Brain microvascular endothelial cell (primary cell): ENCODE measurements around the gene MOV10.
"Not testable (repeated sequence)": the region's sequence is repeated elsewhere in the genome, so short reads cannot be mapped to it uniquely, and the experiment has no call there.

Source experiments
- DNase-seq: peaks from one replicate; pipeline ENCODE4 v3.0.0-alpha.2; 2020
- H3K27ac ChIP-seq: fragments of 250-450 bp; sonication (Bioruptor Pico); 2 replicates; pipeline ENCODE4 v1.5.1; 2020; ENCODE audit warnings: mild to moderate bottlenecking, moderate library complexity
- H3K27me3 ChIP-seq: fragments of 250-450 bp; sonication (Bioruptor Pico); replicated peaks from 2 replicates; pipeline ENCODE4 v1.5.1; 2020; ENCODE audit warnings: mild to moderate bottlenecking
- H3K36me3 ChIP-seq: fragments of 250-450 bp; sonication (Bioruptor Pico); replicated peaks from 2 replicates; pipeline ENCODE4 v1.5.1; 2020; ENCODE audit warnings: mild to moderate bottlenecking
- H3K4me3 ChIP-seq: 2 replicates; pipeline ENCODE4 v1.5.1; 2011; ENCODE audit warnings: low read depth, mild to moderate bottlenecking, control low read depth, low read length, moderate library complexity
- CTCF ChIP-seq: IDR thresholded peaks from 2 replicates; pipeline ENCODE4 v1.5.1; 2011; ENCODE audit warnings: low read depth, mild to moderate bottlenecking, moderate library complexity, low read length, control low read depth, inconsistent platforms; ENCODE audit errors: missing control alignments
- in situ Hi-C: cut with HindIII; loops from 2 replicates; pipeline ENCODE4 v1.10.0; 2017; ENCODE audit warnings: low sequenced_read_pairs, low pct_ligation_motif_present

Gene MOV10

GRCh38 chr1:112717263-112717873 lies 42.9 kb downstream of the MOV10 start:
- no peak for DNase-seq
- Histone ChIP-seq H3K36me3 (no peaks in the 10 kb centered on the region), H3K27ac (no peak overlapping the region), H3K27me3 (no peaks in the 10 kb centered on the region), H3K4me3 (no peak overlapping the region)
- no peak for TF ChIP-seq CTCF
- in situ Hi-C loops: no loop called here

DNA sequence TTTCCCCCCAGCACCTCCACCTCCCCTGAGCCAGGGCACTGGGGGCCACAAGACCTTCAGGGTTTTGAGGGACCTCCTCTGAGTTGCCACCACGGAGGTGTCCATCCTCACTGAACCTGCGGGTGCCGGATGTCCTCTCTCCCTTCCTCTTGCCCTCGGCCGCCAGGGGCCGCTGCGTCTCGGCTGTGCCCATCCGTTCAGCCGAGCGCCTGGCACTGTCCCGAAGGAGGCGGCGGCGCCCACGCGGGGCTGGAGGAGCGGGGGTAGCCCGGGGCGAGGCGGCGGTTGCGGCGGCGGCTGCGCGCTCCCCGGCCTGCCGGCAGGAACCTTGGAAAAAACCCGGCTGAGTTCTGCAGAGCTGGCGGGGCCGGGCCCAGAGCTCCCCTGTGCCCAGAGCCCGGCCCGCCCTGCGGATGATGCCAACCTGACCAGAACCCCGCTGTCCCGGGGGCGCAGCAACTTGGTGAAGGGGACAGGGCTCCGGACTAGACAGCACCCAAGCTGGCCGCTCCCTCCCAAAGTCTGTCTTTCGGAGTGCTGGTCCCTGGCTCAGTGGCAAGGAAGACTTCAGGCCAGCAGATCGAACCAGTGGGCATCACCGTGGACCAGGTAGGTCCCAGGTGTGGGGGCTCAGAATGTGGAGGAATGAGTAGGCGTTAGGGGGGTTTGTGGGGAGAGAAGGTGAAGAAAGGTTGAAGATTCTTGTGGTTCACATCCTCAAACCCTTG lies 44.4 kb downstream of the MOV10 start:
- TF ChIP-seq CTCF: peak; percentile 87
- in situ Hi-C loops: no loop called here
- Histone ChIP-seq H3K4me3 (peak overlapping the region; percentile 9), H3K27me3 (no peaks in the 10 kb centered on the region), H3K36me3 (no peaks in the 10 kb centered on the region), H3K27ac (no peak overlapping the region)
- peak; percentile 48 for DNase-seq

GRCh38 chr1:112719706-112720105 lies 45.2 kb downstream of the MOV10 start:
- H3K36me3 ChIP-seq: no peaks in the 10 kb centered on the region
- no peak for DNase-seq
- TF ChIP-seq CTCF: no peak
- in situ Hi-C loops: no loop called here
- H3K4me3 ChIP-seq: no peak overlapping the region
- no peaks in the 10 kb centered on the region for H3K27me3 ChIP-seq
- H3K27ac ChIP-seq: no peak overlapping the region

DNA sequence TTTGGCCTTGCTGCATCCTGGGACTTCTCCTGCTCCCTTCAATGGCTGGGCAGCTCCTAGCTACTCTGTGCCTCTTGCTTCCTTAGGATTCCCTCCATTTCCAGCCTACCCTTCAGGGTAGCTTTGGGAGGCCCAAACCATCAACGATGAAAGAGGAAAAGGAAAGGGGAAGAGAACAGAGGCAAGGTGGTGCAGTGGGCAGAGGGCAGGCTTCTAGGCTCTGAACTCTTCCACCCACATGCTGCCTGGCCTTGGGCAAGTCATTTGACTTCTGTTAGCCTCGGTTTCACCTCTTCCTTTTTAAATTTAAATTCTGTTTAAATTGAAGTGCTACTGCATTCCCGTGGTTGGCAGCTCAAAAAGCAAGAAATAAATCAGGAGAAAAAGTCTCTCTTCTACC lies 46.3 kb downstream of the MOV10 start:
- Histone ChIP-seq H3K27me3 (no peaks in the 10 kb centered on the region), H3K36me3 (no peaks in the 10 kb centered on the region), H3K27ac (no peak overlapping the region), H3K4me3 (no peak overlapping the region)
- in situ Hi-C loops: no loop called here
- no peak for TF ChIP-seq CTCF
- DNase-seq: no peak

DNA sequence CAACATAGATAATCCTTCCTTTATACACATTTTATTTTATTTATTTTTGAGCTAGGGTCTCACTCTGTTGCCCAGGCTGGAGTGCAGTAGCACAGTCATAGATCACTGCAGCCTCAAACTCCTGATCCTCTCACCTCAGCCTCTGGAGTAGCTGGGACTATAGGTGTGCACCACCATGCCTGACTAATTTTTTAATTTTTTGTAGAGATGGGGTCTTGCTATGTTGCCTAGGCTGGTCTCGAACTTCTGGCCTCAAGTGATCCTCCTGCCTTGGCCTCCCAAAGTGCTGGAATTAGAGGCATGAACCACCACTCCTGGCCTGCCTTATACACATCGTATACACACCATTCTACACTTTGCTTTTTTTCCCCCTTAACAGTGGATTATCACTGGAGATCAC lies 46.8 kb downstream of the MOV10 start:
- DNase-seq, in situ Hi-C loops, H3K27me3 ChIP-seq, H3K4me3 ChIP-seq, H3K27ac ChIP-seq, H3K36me3 ChIP-seq: not testable (repeated sequence)

DNA sequence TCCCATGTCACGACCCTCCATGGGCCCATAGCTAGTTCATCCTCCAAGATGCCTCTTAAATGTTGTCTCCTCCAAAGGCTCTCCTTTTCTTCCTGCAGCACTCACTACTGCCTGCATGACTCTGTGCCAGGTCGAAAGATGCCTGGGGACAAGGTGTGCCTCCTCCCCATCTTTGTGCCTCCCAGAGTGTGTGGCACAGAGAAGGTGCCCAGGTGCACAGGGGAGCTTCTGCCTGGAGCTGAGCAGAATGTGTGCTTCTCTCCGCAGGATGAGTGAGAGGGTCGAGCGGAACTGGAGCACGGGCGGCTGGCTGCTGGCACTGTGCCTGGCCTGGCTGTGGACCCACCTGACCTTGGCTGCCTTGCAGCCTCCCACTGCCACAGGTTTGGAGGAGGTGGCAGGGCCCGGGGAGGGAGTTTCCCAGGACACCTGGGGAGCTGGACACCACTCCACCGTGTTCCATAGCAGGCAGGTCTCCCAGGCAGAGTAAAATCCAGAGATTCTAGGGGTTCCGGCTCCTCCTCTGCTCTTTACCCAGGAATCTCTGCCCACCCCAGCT lies 47.6 kb downstream of the MOV10 start:
- no peak for TF ChIP-seq CTCF
- DNase-seq: no peak
- Histone ChIP-seq H3K4me3 (no peak overlapping the region), H3K36me3 (no peaks in the 10 kb centered on the region), H3K27ac (no peak overlapping the region), H3K27me3 (no peaks in the 10 kb centered on the region)
- in situ Hi-C loops: no loop called here
